ENCODE data around the gene CDKL5.

Gene CDKL5

DNA sequence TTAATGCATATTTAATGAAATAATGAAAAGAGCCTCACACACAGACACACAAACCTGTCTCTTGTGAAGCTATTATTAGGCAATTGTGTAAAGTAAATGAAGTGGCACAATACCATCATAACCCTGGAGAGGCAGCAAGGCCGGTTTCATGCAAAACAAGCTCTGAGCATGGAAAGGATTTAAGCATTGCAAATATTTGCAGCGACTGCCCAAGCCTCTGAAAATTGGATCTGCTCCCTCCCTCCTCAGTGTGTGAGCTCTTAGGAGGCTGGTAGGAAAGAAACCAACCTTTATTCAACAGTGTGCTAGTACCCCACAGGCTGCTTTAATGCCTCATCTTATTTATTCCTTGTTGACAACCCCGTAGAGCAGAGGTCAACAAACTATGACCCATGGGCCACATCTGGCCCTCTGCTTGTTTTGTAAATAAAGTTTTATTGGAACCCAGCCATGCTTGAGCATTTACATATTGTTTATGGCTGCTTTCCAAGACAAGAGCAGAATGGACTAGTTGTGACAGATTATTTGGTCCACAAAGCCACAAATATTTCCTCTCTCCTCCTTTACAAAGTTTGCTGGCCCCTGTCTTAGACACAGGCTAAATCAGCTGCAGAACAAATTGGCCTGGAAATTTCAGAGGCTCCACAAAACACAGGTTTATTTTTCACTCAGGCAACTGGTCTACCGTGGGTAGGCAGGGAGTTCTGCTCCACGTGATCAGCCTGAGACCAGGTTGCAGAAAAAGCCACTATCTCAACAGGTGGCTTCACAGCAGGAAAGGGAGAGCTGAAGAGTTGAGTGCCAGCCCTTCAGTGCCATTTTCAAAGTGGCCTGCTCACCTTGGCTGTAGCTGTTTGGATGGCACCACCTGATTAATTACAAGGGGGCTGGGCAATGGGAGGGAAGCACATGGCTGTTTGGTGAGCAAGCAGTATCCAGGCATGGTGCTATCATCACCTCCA lies 229.7 kb downstream of the CDKL5 start:
- H3K4me1 ChIP-seq (ENCODE audit: insufficient read depth, low read length, poor library complexity, severe bottlenecking): no peaks in the 10 kb centered on the region
- H3K4me3 ChIP-seq (ENCODE audit: low read length, poor library complexity, severe bottlenecking): no peak overlapping the region
- no peak overlapping the region for H2AFZ ChIP-seq (ENCODE audit: low read length)
- no peaks in the 10 kb centered on the region for H3F3A ChIP-seq (ENCODE audit: low read depth)
- no peak overlapping the region for H3K4me2 ChIP-seq (ENCODE audit: low read depth, low read length, poor library complexity, severe bottlenecking)
- H3K79me2 ChIP-seq (ENCODE audit: insufficient read depth, low read length): no peaks in the 10 kb centered on the region
- no peaks in the 10 kb centered on the region for H3K9me2 ChIP-seq (replicated peaks; ENCODE audit: low read depth, low read length)
- H3K9ac ChIP-seq (ENCODE audit: low read depth, low read length, poor library complexity, severe bottlenecking): no peak overlapping the region
- no peaks in the 10 kb centered on the region for H4K20me1 ChIP-seq (ENCODE audit: insufficient read depth, low read length, poor library complexity, severe bottlenecking)
- H3K9me3 ChIP-seq (ENCODE audit: insufficient read depth, low read depth, low read length): no peaks in the 10 kb centered on the region
- no peaks in the 10 kb centered on the region for H3K27me3 ChIP-seq (ENCODE audit: insufficient read depth, low read length, poor library complexity, severe bottlenecking)
- no peaks in the 10 kb centered on the region for H3K36me3 ChIP-seq (ENCODE audit: insufficient read depth, low read length)
- no peak for TF ChIP-seq EZH2phosphoT487 (IDR thresholded peaks at IDR 0.05; ENCODE audit: borderline replicate concordance)
- TF ChIP-seq, protein P1, sequence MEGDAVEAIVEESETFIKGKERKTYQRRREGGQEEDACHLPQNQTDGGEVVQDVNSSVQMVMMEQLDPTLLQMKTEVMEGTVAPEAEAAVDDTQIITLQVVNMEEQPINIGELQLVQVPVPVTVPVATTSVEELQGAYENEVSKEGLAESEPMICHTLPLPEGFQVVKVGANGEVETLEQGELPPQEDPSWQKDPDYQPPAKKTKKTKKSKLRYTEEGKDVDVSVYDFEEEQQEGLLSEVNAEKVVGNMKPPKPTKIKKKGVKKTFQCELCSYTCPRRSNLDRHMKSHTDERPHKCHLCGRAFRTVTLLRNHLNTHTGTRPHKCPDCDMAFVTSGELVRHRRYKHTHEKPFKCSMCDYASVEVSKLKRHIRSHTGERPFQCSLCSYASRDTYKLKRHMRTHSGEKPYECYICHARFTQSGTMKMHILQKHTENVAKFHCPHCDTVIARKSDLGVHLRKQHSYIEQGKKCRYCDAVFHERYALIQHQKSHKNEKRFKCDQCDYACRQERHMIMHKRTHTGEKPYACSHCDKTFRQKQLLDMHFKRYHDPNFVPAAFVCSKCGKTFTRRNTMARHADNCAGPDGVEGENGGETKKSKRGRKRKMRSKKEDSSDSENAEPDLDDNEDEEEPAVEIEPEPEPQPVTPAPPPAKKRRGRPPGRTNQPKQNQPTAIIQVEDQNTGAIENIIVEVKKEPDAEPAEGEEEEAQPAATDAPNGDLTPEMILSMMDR (conservative IDR thresholded peaks at IDR 0.05; ENCODE audit: low read length): no peak

DNA sequence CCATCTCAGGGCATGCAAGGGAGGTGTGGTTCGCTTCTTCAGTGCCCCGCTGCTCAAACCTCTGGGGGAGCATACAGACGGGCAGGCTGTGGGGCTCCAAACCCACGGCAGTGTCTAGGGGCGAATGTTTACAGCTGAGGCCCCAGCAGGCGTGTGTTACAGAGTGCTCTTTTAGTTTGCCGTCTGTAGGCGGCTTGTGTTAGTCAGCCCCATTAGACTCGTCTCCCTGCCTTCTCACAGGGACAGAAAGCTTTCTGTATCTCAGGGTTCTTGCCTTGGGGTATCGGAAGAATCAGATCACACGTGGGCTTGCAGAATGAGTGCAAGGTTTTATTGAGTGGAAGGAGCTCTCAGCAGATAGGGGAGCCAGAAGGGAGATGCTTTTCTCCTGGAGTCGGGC lies 235.9 kb downstream of the CDKL5 start:
- no peaks in the 10 kb centered on the region for H3K9me2 ChIP-seq (replicated peaks; ENCODE audit: low read depth, low read length)
- no peaks in the 10 kb centered on the region for H4K20me1 ChIP-seq (ENCODE audit: insufficient read depth, low read length, poor library complexity, severe bottlenecking)
- H2AFZ ChIP-seq (ENCODE audit: low read length): no peak overlapping the region
- no peaks in the 10 kb centered on the region for H3K79me2 ChIP-seq (ENCODE audit: insufficient read depth, low read length)
- H3F3A ChIP-seq (ENCODE audit: low read depth): no peaks in the 10 kb centered on the region
- H3K9ac ChIP-seq (ENCODE audit: low read depth, low read length, poor library complexity, severe bottlenecking): no peak overlapping the region
- TF ChIP-seq, protein P1 (conservative IDR thresholded peaks at IDR 0.05; ENCODE audit: low read length): no peak
- TF ChIP-seq EZH2phosphoT487 (IDR thresholded peaks at IDR 0.05; ENCODE audit: borderline replicate concordance): no peak
- no peak overlapping the region for H3K4me2 ChIP-seq (ENCODE audit: low read depth, low read length, poor library complexity, severe bottlenecking)
- H3K4me3 ChIP-seq (ENCODE audit: low read length, poor library complexity, severe bottlenecking): no peak overlapping the region
- no peaks in the 10 kb centered on the region for H3K4me1 ChIP-seq (ENCODE audit: insufficient read depth, low read length, poor library complexity, severe bottlenecking)
- no peaks in the 10 kb centered on the region for H3K9me3 ChIP-seq (ENCODE audit: insufficient read depth, low read depth, low read length)
- no peaks in the 10 kb centered on the region for H3K36me3 ChIP-seq (ENCODE audit: insufficient read depth, low read length)
- no peaks in the 10 kb centered on the region for H3K27me3 ChIP-seq (ENCODE audit: insufficient read depth, low read length, poor library complexity, severe bottlenecking)

DNA sequence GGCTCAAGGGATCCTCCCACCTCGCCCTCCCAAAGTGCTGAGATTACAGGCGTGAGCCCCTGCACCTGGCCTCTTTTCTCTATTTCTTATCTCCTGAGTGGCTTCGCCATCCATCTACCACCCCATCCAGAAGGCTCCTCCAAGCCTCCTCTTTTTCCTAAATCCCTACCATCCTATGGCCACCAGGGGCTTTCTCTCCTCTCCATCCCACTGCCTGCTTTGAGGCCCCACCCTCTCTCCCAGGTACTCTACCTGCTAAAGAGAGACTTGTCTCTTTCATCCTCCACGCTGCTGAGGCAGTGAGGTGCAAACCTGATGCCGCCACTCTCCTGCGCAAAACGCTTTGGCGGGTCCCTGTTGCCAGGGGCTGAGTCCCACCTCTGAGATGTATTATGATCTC lies 239.5 kb downstream of the CDKL5 start:
- Histone ChIP-seq H4K20me1 (ENCODE audit: insufficient read depth, low read length, poor library complexity, severe bottlenecking) (no peaks in the 10 kb centered on the region), H3K4me2 (ENCODE audit: low read depth, low read length, poor library complexity, severe bottlenecking) (no peak overlapping the region), H3K9me3 (ENCODE audit: insufficient read depth, low read depth, low read length) (no peaks in the 10 kb centered on the region), H3K36me3 (ENCODE audit: insufficient read depth, low read length) (no peaks in the 10 kb centered on the region), H3K27me3 (ENCODE audit: insufficient read depth, low read length, poor library complexity, severe bottlenecking) (no peaks in the 10 kb centered on the region), H3K79me2 (ENCODE audit: insufficient read depth, low read length) (no peaks in the 10 kb centered on the region), H3K9ac (ENCODE audit: low read depth, low read length, poor library complexity, severe bottlenecking) (no peak overlapping the region), H3K4me1 (ENCODE audit: insufficient read depth, low read length, poor library complexity, severe bottlenecking) (no peaks in the 10 kb centered on the region), H3F3A (ENCODE audit: low read depth) (no peaks in the 10 kb centered on the region), H2AFZ (ENCODE audit: low read length) (no peak overlapping the region), H3K4me3 (ENCODE audit: low read length, poor library complexity, severe bottlenecking) (no peak overlapping the region), H3K9me2 (replicated peaks; ENCODE audit: low read depth, low read length) (no peaks in the 10 kb centered on the region)
- TF ChIP-seq, protein P1 (conservative IDR thresholded peaks at IDR 0.05; ENCODE audit: low read length): no peak
- no peak for TF ChIP-seq EZH2phosphoT487 (IDR thresholded peaks at IDR 0.05; ENCODE audit: borderline replicate concordance)
